Frontal cortex (tissue), 4 donors: Measurements from ENCODE around the gene ZBTB46. TPM values are rescaled to one million over a fixed set of nuclear protein-coding genes. Genes with fewer than 3 reads are reported as not detected.
A peak's percentile ranks its signal among the peaks of the same experiment; 100 is the strongest.

Experiments used
- DNase-seq, 2 donors: peaks; one replicate each; pipeline ENCODE4 v3.0.0; 2012; ENCODE audit warnings: low spot score in 2 of 2
- FAIRE-seq: peaks from 2 replicates; lab custom pipeline; 2012; peaks lifted over from hg19 to GRCh38; lab: Jason Lieb, UNC
- total RNA-seq: library from RNA; depleted of rRNA; stranded (reverse); fragments of >200 nt; gene quantifications from one replicate; pipeline ENCODE4 v1.2.3, GENCODE V29; 2014
- donor health status: control.
- donor health status: control.
- donor health status: control.

Gene ZBTB46
- total RNA-seq, 1 donor from 2014 or later = 22.4 TPM

GRCh38 chr20:63701329-63702035 lies 129.6 kb downstream of the ZBTB46 start:
- no peak for FAIRE-seq
- peak; percentile 12 to 13 for DNase-seq

GRCh38 chr20:63701051-63701328 lies 130.1 kb downstream of the ZBTB46 start:
- FAIRE-seq = no peak
- no peak for DNase-seq

- FAIRE-seq (no peak), DNase-seq (peak; percentile 14 to 18)
Measured at GRCh38 chr20:63700199-63701050, 130.6 kb downstream of the ZBTB46 start.

- FAIRE-seq (no peak), DNase-seq (no peak)
Measured at GRCh38 chr20:63699466-63700198, 131.4 kb downstream of the ZBTB46 start.

- DNase-seq = no peak
- no peak for FAIRE-seq
Measured at GRCh38 chr20:63698739-63699465, 132.2 kb downstream of the ZBTB46 start.

- FAIRE-seq = no peak
Measured at GRCh38 chr20:63697868-63698545, 133.1 kb downstream of the ZBTB46 start.

GRCh38 chr20:63697357-63697867 lies 133.7 kb downstream of the ZBTB46 start:
- DNase-seq (no peak), FAIRE-seq (no peak)

More at GRCh38 chr20:63697868-63698545, 133.1 kb downstream of the ZBTB46 start:
- peak in 1 of 2 donors; percentile 34 for DNase-seq

GRCh38 chr20:63696628-63697356 lies 134.3 kb downstream of the ZBTB46 start, which contains the start of gene TNFRSF6B:
Gene TNFRSF6B (plus strand): TSS chr20:63696652. CDS start chr20:63696768, 116 bp downstream.
- peak in 1 of 2 donors; percentile 35 for DNase-seq

GRCh38 chr20:63696306-63696627 lies 134.8 kb downstream of the ZBTB46 start:
- FAIRE-seq = no peak
- DNase-seq = peak in 1 of 2 donors; percentile 49

More at GRCh38 chr20:63696628-63697356, 134.3 kb downstream of the ZBTB46 start, which contains the start of gene TNFRSF6B:
- FAIRE-seq = no peak

GRCh38 chr20:63695424-63696305 lies 135.4 kb downstream of the ZBTB46 start:
- DNase-seq (peak in 1 of 2 donors; percentile 28), FAIRE-seq (no peak)

GRCh38 chr20:63694584-63695423 lies 136.3 kb downstream of the ZBTB46 start:
- DNase-seq (peak in 1 of 2 donors; percentile 12), FAIRE-seq (no peak)

- DNase-seq (peak in 1 of 2 donors; percentile 35), FAIRE-seq (no peak)
Measured at GRCh38 chr20:63693733-63694583, 137.1 kb downstream of the ZBTB46 start.
